Stimulated activated CD4-positive, alpha-beta T cell treated with anti-CD3 and anti-CD28 coated beads, Interleukin-15, amount 100 ng/mL, for 1 hour (primary cell): ENCODE results near the gene C19orf33.

Experiments used
- DNase-seq, 2 donors: peaks; one replicate each; pipeline ENCODE4 v3.0.0-alpha.2; 2020; ENCODE audit warnings: low read depth in 1 of 2, low spot score in 1 of 2

C19orf33 gene

DNA sequence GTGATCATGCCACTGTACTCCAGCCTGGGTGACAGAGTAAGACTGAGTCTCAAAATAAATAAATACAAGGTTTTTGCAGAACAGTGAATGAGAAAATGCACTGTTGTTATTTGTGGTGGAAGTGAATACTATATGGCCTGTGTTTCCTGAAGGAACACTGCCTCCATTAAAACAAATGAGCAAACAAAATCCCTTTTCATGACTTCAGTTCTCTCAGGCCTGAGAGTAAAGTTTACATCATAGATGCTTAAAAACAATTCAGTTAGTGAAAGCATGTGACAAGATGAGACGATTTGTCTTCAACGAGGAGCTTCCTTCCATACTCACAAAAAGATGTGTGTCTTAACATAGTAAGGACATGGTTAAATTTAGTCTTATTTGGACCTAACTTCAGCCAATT is 25.3 kb upstream of the C19orf33 start:
- DNase-seq: no peak

DNA sequence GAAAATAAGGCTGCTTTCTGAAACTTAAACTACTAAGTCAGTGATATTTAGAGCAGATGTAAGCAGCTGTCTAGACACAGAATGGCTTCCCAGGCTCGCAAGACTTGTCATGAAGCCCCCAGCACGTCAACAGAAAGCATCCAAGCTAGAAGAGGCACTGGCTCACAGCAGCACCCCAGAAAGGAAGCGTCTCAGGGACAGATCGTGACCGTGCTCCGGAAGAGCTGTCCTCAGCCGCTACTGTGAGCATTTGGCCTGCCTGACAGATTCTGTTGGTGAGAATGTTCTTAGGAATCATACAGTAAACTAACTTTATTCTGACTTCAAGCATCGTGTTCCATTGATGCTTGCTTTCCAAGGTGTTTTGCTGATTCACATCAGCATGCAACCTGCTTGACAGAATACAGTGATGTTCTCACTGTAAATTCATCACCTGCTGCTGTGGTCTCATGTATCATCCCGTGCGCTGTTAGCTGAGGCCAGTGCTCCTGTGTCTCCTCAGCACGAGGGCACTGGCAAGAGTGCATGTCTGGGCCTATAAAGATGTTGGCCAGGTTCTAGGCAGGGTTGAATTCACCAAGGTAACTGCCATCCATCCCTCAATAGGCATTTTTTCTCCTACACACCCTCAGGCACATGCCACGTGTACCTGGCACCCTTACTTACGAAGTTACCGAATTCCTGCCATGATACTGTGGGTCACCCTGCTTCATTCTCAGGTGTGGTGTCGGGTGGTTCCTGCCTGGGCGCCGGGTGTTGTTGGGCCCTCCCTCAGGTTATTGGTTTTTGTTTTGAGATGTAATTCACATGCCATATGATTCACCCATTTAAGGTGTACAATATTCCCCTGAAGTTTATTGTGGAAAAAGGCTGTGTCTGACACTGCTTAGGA is 23.8 kb upstream of the C19orf33 start:
- DNase-seq: no peak

DNA sequence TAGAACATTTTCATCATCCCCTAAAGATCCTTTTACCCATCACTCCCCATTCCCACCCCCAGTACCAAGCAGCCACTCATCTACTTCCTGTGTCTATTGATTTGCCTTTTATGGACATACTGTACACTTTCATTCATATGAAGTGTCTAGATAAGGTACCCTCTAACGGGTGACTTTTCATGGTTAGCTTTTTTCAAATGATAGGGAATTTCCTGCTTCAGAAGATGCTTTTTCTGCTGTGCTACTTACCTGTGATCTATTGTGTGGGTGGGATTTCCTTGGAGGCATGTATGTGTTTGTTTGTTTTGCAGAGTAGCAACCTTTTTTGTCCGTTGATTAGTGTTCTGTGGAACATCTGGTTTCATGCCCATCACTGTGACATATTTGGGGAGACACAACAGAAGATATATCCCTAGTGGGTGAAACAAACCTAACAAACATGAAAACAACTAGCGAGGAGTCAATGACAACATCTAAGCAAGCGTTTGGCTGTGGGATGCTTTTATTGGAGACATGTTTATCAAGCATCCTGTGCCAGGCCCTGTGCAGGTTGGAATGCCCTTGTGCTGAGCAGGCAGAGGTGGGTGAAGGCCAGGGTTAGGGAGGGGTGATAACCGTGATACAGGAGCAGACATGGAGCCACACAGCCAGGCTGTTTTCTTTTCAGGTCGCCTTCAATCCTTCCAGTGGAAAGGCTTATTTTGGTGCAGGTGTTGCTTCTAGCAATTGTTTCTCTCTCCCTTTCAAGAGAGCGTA is 22.1 kb upstream of the C19orf33 start:
- no peak for DNase-seq

DNA sequence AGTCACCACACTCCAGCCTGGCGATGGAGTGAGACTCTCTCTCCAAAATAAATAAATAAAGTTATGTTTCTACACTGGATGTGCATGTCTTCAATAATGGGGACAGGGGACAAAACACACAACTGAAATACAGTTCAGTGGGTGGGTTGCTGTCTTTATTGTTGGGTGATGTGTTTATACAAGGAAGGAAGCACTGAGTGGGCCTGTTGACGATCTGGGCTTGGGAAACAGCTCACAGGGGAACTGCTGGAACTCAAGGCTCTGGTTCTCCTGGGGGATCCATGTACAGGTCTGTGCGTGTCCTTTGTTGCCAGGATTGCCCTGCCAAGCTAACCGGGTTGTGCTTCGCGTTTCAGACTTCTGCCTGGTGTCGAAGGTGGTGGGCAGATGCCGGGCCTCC is 20.8 kb upstream of the C19orf33 start:
- DNase-seq: no peak

DNA sequence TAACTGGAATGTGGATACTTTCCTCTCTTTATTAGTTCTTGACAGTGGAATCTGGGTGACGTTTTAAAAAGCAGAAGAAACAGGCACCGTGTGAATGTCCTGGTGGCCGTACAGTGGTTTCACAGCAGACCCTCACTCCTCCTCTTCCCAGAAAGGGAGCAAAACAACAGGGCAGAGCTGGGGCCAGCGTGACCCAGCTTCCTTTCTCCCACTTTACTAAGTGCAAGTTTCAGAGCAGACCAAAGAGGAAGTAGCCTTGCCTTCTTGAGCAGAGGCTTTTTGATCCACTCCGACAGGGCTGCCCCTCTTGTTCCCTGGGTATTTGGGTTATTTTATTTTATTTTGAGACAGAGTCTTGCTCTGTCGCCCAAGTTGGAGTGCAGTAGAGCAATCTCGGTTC is 19.6 kb upstream of the C19orf33 start:
- DNase-seq: no peak

DNA sequence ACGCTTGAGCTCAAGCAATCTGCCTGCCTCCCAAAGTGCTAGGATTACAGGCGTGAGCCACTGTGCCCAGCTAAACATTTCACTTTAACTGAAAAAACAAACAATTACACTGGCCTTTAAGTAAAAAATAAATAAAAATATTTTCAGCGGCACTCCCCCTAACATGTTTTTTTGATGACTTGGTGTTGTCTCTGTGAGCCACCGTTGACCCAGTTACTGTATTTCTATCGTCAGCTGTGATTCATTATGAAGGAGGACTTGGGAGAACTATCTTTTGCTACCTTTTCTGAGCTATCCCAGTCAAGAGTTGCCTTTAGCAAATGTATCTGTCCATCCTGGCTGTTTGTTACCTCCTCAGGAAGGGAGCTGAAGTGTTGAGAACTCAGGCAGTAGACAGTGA is 18.5 kb upstream of the C19orf33 start:
- DNase-seq: no peak

DNA sequence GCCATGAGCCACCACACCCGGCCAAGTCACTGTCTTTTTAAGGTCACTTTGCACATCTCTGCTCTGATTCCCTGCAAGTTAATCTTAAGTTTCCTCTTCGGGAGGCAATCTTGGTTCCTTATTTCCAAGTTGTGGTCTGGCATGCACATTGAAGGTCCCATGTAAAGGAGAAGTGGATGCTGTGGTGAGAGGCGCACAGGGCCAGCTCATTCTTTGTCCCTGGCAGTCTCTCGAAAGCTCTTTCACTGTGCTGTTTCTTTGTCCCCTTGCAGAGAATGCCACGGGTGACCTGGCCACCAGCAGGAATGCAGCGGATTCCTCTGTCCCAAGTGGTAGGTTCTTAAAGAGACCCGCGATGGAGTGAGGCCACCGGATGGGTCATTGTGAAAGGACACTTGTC is 16.4 kb upstream of the C19orf33 start:
- DNase-seq: no peak

DNA sequence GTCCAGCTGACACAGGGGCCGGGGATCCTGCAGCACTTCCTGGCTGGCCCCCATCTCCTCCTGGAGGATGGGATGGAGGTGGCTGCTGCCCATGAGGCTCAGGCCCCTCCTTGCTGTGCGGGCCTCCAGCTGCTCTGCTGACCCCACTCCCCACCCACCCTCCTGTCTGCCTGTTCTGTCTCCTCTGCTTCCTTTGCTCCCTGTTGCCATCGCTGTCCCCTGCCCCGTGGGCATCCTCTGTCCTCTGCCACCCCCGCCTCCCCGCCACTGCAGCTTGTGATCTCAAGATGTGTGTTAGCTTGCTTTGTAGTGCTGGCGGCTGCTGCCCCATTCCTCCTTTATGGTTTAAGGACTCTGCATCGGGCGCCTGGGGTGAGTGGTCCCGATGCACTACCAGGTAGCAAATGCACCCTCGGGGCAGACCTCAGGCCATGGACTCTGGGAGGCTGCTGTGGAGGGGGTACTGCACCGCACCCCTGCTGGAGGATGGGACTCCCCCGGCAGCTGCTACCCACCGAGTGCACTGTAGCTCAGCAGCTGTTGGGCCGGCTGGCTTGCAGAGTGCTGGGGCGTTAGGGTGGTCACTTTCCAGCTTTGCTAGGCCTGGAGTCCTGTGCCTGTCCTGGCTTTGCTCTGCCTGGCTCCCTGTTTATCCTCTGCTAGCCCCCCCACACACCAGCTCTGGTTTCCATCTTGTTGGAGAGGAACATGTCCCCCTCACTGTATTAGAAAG is 15.8 kb upstream of the C19orf33 start:
- DNase-seq: no peak

DNA sequence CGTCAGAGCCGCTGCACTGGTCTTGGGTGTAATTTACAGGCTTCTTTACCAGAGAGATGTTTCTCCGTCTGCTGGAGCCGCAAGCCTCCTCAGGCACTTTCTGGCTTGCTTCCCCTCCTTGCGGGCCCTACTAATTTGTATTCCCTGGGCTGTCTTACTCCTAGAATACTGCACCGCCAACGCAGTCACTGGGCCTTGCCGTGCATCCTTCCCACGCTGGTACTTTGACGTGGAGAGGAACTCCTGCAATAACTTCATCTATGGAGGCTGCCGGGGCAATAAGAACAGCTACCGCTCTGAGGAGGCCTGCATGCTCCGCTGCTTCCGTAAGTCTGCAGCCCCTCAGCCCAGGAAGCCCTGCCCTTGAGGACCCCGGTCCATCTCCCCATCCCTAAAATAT is 14.1 kb upstream of the C19orf33 start:
- no peak for DNase-seq

DNA sequence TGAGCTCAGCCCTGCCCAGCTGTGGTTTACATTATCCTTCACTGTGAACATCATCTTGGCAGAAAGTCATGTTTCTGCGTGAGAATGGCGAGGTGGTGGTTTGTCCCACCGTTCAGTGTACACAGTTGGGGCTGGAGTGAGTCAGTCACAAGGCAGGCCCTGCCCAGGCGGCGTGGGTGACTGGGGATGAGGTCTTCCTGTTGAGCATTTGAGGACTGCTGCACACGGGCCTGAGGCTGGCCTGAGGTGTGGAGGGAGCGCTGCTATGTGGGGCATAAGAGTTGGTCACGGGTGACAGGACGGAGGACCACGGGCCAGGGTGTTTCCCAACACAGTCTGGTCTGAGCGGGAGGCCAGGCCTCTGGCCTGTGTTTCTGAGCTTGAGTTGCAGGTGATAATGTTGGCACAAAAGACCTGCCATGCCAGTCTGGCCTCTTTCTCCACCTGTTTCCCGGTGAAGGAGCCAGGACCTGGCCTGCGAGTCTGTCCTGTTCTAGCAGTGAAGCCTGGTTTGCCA is 13.4 kb upstream of the C19orf33 start:
- no peak for DNase-seq

DNA sequence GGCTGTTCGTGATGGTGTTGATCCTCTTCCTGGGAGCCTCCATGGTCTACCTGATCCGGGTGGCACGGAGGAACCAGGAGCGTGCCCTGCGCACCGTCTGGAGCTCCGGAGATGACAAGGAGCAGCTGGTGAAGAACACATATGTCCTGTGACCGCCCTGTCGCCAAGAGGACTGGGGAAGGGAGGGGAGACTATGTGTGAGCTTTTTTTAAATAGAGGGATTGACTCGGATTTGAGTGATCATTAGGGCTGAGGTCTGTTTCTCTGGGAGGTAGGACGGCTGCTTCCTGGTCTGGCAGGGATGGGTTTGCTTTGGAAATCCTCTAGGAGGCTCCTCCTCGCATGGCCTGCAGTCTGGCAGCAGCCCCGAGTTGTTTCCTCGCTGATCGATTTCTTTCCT is 12.2 kb upstream of the C19orf33 start:
- DNase-seq: no peak

DNA sequence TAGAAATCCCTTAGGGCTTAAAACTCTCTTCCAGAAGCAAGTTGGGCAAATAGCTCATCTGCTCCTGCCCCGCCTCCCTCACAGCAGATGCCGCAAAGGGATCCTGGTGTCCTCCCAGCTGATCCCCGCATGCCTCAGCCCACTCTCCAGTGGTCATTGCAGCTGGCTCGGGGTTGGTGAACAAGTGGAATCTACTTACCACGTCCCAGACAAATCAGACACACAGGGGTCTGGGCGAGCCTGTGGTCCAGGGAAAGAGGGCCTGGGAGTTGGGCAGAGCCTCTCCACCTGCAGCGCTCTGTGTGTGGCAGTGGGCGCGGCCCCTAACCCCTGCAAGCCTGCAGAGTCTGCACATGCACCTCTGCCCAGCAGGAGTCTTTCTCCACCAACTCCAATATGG is 10.8 kb upstream of the C19orf33 start:
- no peak for DNase-seq

DNA sequence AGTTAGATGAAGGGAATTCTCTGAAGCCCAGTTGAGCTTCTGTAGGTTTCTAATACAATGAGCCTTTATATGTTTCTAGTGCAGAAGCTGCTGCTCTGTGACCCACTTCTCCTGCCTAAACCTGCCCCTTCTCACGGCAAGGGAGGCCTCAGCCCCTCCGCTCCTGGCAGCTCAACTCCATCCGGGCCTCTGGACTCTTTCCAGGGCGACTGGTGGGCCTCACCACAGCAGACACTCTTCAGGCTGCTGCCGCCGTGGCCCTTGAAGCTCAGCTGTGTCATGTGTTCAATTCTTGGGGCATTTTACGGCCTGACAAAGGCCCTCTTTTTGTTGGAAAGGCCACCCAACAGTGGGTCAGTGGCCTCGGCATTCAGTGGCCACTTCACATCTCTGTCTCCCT is 10.0 kb upstream of the C19orf33 start:
- no peak for DNase-seq

DNA sequence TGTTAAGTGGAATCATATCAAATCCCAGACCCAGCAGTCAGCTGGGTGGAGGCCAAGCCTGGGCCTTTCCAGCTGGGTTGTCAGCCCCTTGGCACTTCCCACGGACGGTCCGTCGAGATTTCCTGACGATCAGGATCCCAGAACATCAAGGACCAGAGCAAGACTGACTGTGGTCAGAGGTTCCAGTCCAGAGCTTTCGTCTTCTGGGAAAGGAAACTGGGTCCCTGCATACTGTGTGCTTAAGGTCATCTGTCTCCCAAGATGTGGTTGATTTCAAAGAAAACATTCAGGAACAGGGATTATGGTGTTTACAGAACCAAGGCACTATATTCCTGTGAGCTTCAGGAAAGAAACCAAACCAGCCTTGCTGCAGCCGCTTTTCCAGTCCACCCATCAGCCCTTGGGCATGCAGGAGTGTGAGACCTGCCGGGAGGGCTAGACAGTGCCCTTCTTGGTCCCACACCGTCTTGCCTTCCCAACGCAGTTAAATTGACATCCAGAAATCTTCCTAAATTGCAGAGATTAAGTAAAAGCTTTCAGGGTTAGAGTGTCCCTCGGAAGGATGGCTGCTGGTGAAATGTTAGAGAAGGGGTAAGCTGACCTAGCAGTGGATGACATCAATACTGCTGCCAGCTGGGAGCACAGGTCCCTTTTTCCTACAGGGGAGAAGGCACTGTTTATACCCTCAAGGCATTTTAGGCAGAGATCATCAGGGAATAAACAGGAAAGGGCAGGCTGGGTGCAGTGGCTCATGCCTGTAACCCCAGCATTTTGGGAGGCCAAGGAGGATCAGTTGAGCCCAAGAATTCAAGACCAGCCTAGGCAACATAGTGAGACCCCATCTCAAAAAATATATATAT is 5.0 kb upstream of the C19orf33 start:
- no peak for DNase-seq

DNA sequence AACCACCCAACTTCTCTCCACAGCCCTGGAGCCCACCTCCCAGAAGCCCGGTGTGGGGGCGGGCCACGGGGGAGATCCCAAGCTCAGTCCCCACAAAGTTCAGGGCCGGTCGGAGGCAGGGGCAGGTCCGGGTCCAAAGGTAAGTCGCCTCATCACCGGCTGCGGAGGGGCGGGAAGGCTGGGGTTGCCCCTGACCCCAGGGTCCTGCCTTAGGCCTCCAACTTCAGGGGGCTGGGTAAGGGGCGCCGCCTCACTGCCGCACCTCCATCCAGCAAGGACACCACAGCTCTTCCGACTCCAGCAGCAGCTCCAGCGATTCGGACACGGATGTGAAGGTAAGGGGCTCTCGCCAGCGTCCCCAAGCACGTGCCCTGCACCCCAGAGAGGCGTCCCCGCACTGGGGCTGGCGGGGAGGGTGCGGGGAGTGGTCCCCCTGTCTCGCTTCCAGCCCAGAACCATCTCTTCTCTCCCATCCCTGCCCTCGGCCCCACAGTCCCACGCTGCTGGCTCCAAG is 358 bp downstream of the C19orf33 start:
- DNase-seq: no peak

DNA sequence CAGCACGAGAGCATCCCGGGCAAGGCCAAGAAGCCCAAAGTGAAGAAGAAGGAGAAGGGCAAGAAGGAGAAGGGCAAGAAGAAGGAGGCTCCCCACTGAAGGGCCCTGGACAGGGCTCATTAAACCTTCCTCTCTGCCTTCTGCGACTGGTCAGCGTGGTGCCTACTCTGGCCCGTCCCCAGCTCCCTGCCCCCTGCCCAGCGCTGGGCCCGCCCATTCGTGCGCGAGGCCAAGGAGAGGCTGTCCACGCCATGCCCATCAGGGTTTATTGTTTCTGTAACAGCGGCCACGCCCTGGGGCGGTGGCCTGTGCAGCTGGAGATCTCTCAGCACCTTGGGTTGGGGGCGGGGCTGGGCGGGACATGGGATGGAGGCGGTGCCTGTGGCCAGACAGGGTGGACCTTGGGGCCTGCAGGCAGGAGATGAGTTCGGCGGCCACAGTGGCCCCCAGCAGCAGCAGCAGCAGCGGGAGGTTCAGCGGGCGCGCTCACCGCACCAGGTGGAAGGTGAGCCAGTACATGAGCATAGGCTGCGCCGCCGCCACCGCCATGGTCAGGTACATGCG is 897 bp downstream of the C19orf33 start:
- no peak for DNase-seq

DNA sequence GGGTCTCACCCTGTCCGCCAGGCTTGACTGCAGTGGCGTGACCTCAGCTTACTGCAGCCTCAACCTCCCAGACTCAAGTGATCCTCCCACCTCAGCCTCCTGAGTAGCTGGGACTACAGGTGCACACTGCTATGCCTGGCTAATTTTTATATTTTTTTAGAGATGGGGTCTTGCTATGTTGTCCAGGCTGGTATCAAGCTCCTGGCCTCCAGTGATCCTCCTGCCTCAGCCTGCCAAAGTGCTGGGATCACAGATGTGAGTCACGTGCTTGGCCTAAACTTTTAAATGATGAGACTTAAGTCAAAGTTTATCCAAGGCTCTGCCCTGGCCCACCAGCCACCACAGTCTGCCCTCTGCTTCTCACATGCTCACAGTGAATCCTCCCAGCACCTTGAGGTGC is 2.2 kb downstream of the C19orf33 start:
- DNase-seq: no peak

DNA sequence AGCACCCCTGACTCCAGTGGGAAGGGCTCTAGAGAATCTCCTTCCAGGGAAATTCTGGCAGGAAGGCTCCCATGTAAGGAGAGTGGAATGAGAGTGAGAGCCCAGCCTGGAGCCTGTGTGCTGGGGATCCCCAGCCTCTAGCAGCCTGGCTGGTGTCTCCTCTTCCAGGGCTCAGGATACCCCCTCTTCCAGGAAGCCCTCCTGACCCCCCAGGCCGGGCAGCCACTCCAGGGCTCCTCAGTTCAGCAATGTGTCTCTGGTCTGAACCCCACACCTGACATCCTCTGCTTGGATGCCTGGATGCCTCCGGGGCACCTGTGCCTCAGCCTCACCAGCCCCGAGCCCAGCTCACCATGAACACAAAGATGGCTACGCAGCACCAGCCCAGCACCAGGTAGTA is 3.0 kb downstream of the C19orf33 start:
- no peak for DNase-seq

DNA sequence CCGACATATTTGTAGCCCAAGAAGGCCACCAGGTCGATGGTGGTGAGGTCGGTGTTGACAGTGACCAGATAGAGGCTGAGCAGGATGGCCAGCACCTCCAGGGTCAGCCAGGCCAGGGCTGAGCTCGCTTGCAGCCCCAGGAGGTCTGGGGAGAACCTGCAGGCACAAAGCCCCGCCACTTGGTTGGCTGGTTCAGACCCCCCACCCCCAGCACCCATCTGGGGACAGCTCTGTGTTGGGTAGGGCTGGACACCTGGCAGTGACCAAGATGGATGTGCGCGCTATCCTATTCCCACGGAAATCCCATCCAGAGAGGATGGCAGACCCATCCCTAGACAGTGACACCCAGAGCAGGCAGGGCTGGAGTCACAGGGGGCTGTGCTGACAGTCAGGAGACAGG is 3.5 kb downstream of the C19orf33 start:
- DNase-seq: no peak
